Uterus (tissue), 2 donors: ENCODE measurements around the gene MAP7D2.

ENCODE experiments used
- CTCF ChIP-seq, 4 experiments: fragments of 200-600 bp in 2 of 4; fragments of 450-650 bp in 2 of 4; sonication (generic) in 2 of 4; IDR thresholded peaks; one replicate each; pipeline ENCODE4 v1.5.1; 2016 to 2019; ENCODE audit warnings: antibody characterized with exemption in 4 of 4, mild to moderate bottlenecking in 2 of 4, moderate library complexity in 1 of 4
- POLR2A ChIP-seq, 2 donors: fragments of 450-650 bp; IDR thresholded peaks; one replicate each; pipeline ENCODE4 v1.6.1; 2016; ENCODE audit warnings: antibody characterized with exemption in 2 of 2, mild to moderate bottlenecking in 1 of 2, moderate library complexity in 1 of 2

- TF ChIP-seq CTCF (IDR thresholded peaks at IDR 0.05), result no peak
- TF ChIP-seq POLR2A (IDR thresholded peaks at IDR 0.05), result no peak
Measured at GRCh38 chrX:20015422-20015821, 101.3 kb downstream of the MAP7D2 start.
